Adrenal gland (tissue), 12 donors: ENCODE data around the gene RASGEF1C. TPM values are rescaled to one million over a fixed set of nuclear protein-coding genes. Genes with fewer than 3 reads are reported as not detected.

Source experiments
- DNase-seq, 7 donors: peaks; one replicate each; pipeline ENCODE4 v3.0.0-alpha.2; 2019 to 2020
- H3K27ac ChIP-seq, 5 donors: fragments of 200-600 bp; sonication (generic) in 4 of 5; 1 replicate in 3 of 5; 2 replicates in 2 of 5; pipeline versions ENCODE4 v1.5.1 to v1.8.0; 2016 to 2020; ENCODE audit warnings: mild to moderate bottlenecking in 1 of 5
- H3K27me3 ChIP-seq: fragments of 200-600 bp; 2 replicates; pipeline ENCODE4 v1.8.0; 2021
- H3K36me3 ChIP-seq, 2 donors: fragments of 200-600 bp; replicated peaks in 1 of 2; 1 replicate in 1 of 2; 2 replicates in 1 of 2; pipeline versions ENCODE4 v1.5.1 to v1.8.0; 2018 to 2022
- H3K4me1 ChIP-seq, 2 donors: fragments of 200-600 bp; replicated peaks in 1 of 2; 1 replicate in 1 of 2; 2 replicates in 1 of 2; pipeline versions ENCODE4 v1.5.1 to v1.8.0; 2018 to 2021
- H3K4me3 ChIP-seq, 4 donors: fragments of 200-600 bp; sonication (generic) in 3 of 4; one replicate each; pipeline ENCODE4 v1.5.1; 2016 to 2018
- H3K9me3 ChIP-seq, 3 donors: fragments of 200-600 bp; sonication (generic) in 1 of 3; replicated peaks in 1 of 3; 1 replicate in 2 of 3; 2 replicates in 1 of 3; pipeline versions ENCODE4 v1.5.1 to v1.8.0; 2016 to 2021
- CTCF ChIP-seq, 6 experiments: fragments of 450-650 bp in 4 of 6; fragments of 200-600 bp in 2 of 6; sonication (generic) in 1 of 6; IDR thresholded peaks; 1 replicate in 5 of 6; 2 replicates in 1 of 6; pipeline versions ENCODE4 v1.5.1 to v1.8.0; 2016 to 2021; ENCODE audit warnings: antibody characterized with exemption in 6 of 6, mild to moderate bottlenecking in 2 of 6, moderate library complexity in 1 of 6
- POLR2A ChIP-seq, 2 donors: fragments of 450-650 bp; IDR thresholded peaks; one replicate each; pipeline ENCODE4 v1.6.1; 2017; ENCODE audit warnings: antibody characterized with exemption in 2 of 2, mild to moderate bottlenecking in 2 of 2, moderate library complexity in 1 of 2
- WGBS, 4 donors: extraction: QIAGEN DNeasy Blood & Tissue Kit in 2 of 4; methylation state at CpG; one replicate each; pipeline versions ENCODE4 v1.1.5 to v1.1.7; 2013 to 2017; 5-methylcytosine and 5-hydroxymethylcytosine counted together
- intact Hi-C, 2 donors: fragments of 100-400 bp; cut with DNase I; formaldehyde crosslinking; loops; one replicate each; pipeline versions ENCODE4 v1.14.1 to v1.15.0; 2022 to 2023
- polyA plus RNA-seq, 3 donors: library from polyadenylated mRNA; stranded (reverse); fragments of 200-250 nt in 2 of 3; fragments of 350-450 nt in 1 of 3; fragmentation: Illumina TruSeq in 1 of 3; extraction: RNeasy Lipid Tissue Mini Kit (QIAGEN cat#74804) in 1 of 3; gene quantifications; one replicate each; pipeline ENCODE4 v1.2.3, GENCODE V29; 2013 to 2014
- total RNA-seq, 9 donors: library from RNA; depleted of rRNA in 4 of 9; stranded (reverse); fragments of >200 nt in 4 of 9; fragments of 120-200 nt in 1 of 9; fragmentation: NEBNext Ultra II Directional in 1 of 9; extraction: Animal tissue kit (Norgen Biotek cat#: 25700) in 1 of 9; gene quantifications; one replicate each; pipeline versions ENCODE4 v1.1.0 to v1.2.4, GENCODE V29; 2013 to 2023
- donor health status: healthy with polysubstance abuse.
- donor health status: Bipolar disorder and iron deficiency.
- donor health status: DM: yes; HTN: yes; CAD: no.
- donor health status: DM: no; HTN: no; CAD: no.
- donor health status: DM: no; HTN: no; CAD: no.
- donor health status: DM: yes; HTN: yes; CAD: no.

RASGEF1C gene
- total and polyA plus RNA-seq, 12 donors = 0.15 to 1.9 (median 0.74) TPM; not detected in 6

- 87 to 97% (median 95%) methylated on average over 4 to 23 of the region's 23 CpGs for WGBS, 4 donors
- TF ChIP-seq POLR2A (IDR thresholded peaks at IDR 0.05) (no peak), CTCF (IDR thresholded peaks at IDR 0.05) (no peak)
- H3K4me1 ChIP-seq = no peaks in the 10 kb centered on the region
- no peaks in the 10 kb centered on the region for H3K27me3 ChIP-seq
- intact Hi-C loops = no loop called here
- H3K4me3 ChIP-seq = no peak overlapping the region
- peak in 1 of 7 donors; percentile 9 for DNase-seq
- no peak overlapping the region for H3K27ac ChIP-seq
- no peaks in the 10 kb centered on the region for H3K36me3 ChIP-seq
- H3K9me3 ChIP-seq = no peaks in the 10 kb centered on the region
Measured at GRCh38 chr5:180119031-180119902, 89.7 kb downstream of the RASGEF1C start.

GRCh38 chr5:180118391-180118791, 90.6 kb downstream of the RASGEF1C start:
- intact Hi-C loops = no loop called here
- Histone ChIP-seq H3K9me3 (no peaks in the 10 kb centered on the region), H3K27me3 (no peaks in the 10 kb centered on the region), H3K36me3 (no peaks in the 10 kb centered on the region), H3K4me1 (no peaks in the 10 kb centered on the region), H3K4me3 (no peak overlapping the region), H3K27ac (no peak overlapping the region)
- WGBS, 4 donors = 84 to 94% (median 89%) methylated on average over 6 to 14 of the region's 14 CpGs
- TF ChIP-seq POLR2A (IDR thresholded peaks at IDR 0.05) (no peak), CTCF (IDR thresholded peaks at IDR 0.05) (no peak)
- DNase-seq = no peak

GRCh38 chr5:180117000-180117725, 91.8 kb downstream of the RASGEF1C start:
- H3K36me3 ChIP-seq = no peaks in the 10 kb centered on the region
- no peak overlapping the region for H3K27ac ChIP-seq
- H3K27me3 ChIP-seq = no peaks in the 10 kb centered on the region
- TF ChIP-seq CTCF (IDR thresholded peaks at IDR 0.05) (no peak), POLR2A (IDR thresholded peaks at IDR 0.05) (no peak)
- intact Hi-C loops = no loop called here
- no peaks in the 10 kb centered on the region for H3K4me1 ChIP-seq
- DNase-seq = peak in 1 of 7 donors; percentile 9
- H3K4me3 ChIP-seq = no peak overlapping the region
- H3K9me3 ChIP-seq = no peaks in the 10 kb centered on the region
- 88 to 93% (median 91%) methylated on average over 5 to 14 of the region's 14 CpGs for WGBS, 4 donors
